Stimulated activated CD8-positive, alpha-beta memory T cell treated with anti-CD3 and anti-CD28 coated beads, Interleukin-7, amount 100 ng/mL, for 4 hours (primary cell): Measurements from ENCODE around the gene ZNF302.

Experiments
- DNase-seq, 2 donors: peaks; one replicate each; pipeline ENCODE4 v3.0.0-alpha.2; 2020; ENCODE audit warnings: low read depth in 2 of 2

The ZNF302 gene

DNA sequence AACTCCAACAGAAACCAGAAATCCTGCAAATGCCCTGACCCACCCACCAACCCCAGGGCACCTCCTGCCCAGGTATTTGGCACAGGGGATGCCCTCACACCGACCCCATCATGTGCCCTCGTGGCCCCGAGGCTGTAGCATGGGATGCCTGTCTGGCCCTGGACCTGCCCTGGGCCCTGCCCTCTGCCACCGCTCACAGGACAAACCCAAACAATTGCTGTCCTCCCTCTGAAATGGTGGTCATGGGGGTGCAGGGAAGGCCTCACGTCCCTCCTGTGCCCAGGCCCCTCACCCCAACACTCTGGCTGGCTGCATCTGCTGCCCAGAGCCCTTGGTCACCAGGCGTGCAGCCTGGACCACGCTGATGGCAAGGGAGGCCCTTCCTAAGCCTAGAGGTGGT is 54.5 kb downstream of the ZNF302 start:
- no peak for DNase-seq

DNA sequence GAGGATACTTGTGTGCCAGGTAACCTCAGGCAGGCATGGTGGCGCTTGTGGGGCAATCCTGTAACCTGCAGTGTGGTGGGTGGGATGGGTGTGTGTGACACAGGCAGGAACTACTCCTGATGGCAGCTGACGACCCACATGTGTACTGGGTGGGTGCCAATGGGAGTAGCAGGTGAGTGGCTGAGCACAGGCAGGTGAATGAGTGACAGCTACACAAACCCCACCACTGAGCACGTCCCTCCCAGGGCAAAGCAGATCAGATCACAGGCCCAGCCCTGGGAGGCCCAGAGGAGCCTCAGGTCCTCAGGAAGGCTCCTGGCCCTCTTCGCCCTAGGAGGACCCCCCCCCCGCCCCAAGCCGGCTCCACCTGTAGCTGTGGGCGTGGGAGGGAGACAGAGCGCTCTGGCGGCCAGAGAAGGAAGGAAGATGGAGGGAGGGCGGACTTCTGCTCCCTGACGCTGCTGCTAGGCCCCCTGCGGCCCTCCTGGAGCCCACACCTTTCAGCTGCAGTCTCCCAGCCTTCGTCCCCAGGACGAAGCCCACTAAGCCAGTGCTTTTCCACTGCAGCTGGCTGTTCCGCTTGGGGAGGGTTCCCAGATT is 55.2 kb downstream of the ZNF302 start:
- DNase-seq, result no peak

DNA sequence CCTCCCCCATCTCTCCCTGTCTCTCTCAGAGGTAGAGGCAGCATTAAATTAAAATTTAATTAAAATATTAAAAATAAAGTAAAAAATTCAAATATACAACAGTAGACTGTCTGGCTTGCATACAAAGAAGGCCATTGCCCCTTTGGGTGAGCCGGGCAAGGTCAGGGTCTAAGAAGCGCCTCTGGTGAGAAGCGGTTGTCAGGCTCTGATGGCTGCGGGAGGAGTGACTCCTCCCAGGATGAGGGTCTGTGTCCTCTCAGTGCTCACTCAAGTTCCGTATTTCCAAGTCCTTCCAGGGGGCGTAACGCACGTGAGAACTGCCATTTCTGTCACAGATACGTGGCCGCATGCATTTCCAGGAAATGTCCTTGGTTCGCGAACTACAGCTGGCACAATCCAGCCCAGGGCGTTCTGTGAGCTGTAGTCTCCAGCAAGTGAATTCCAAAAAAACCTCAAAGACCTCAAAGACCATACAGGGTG is 55.8 kb downstream of the ZNF302 start:
- no peak for DNase-seq

DNA sequence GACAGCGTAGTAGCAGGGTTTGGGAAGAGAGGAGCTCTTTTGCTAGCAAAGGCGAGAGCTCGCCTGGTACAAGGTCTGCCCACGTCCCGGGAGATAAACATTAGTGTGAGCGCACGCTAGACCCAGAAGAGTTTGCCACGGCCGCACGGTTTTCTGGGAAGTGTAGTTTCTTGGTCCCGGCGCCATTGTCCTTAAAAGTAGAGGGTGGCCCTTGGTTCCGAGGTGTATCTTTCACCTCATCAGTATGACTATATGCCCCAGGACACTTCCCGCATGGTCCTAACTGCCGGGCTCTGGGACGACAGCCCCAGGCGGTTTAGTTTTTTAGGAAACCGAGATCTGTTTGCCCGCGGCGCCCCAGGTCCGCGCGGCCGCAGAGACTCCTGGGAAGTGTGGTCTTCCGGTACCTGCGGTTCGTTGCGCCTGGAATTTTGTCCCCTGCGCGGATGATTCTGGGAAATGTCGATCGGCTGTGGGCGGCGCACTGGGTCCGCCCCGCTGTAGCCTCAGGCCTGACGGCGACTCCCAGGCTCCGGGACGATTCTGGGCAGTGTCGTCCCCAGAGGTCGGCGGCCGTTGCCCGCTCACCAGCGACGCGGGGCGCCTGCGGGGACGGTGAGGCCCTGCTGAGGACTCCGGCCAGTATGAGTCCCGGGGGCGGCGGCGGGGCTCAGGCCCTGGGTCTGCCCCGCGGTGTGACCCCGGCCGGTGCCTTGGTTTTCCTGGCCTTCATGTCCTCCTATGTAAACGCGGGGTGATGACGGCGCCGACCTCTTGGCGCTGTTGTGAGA is 56.5 kb downstream of the ZNF302 start, which contains the start of gene ZNF181:
ZNF181 (plus strand) TSS at position 498 of the 791 bp plus-strand sequence. CDS start 795 bp downstream, outside the sequence.
- peak; percentile 74 to 75 for DNase-seq

DNA sequence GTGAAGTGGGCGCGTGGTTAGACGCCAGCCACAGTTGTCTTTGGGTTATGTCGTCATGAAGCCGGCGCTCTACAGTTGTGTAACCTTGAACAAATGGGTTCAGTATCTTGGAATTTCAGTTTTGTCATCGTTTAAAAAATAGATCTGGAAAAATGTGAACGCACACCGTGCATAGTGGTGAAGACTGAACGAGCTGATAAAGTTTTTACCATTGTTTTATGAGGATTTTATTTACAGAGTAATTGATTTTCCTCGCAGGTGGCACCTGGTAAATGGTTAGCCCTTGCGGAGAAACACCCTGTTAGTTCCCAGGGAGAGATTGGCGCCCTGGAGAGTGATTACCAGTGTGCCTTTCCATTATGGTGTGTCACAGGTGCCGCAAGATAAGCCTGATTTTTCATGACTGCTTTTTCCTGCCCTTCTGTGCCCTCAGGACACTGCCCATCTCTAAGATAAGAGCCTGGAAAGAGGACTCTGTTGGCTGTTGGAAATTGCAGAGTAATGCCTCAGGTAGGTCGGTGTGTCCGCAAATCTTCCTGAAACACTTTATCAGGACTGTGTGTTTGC is 57.1 kb downstream of the ZNF302 start:
- DNase-seq, result no peak
